Measurements from ENCODE around the gene EIF2B2. TPM values are rescaled to one million over a fixed set of nuclear protein-coding genes. Genes with fewer than 3 reads are reported as not detected.
A peak's percentile ranks its signal among the peaks of the same experiment; 100 is the strongest.

EIF2B2 gene
- total RNA-seq, 2 donors from 2014 or later, result 12.9 to 17.1 TPM

GRCh38 chr14:75018694-75019093, 16.0 kb downstream of the EIF2B2 start:
- Histone ChIP-seq H3K36me3 (replicated peaks in 1 of 2; ENCODE audit: insufficient read depth in 1 of 2, low read depth in 2 of 2) (peaks cover 0 to 14% of the 10 kb centered on the region in 2 donors), H3K9me3 (no peaks in the 10 kb centered on the region), H3K4me1 (peaks cover 19% of the 10 kb centered on the region), H3K27ac (peak overlapping the region; percentile 11 to 78 (median 61)), H3K4me3 (no peak overlapping the region), H3K27me3 (no peaks in the 10 kb centered on the region)
- DNase-seq (peak; percentile 45 to 77 (median 70)), ATAC-seq (peak; percentile 96)
- intact Hi-C loops (cut with DNase I), result no loop called here
- TF ChIP-seq CTCF (IDR thresholded peaks at IDR 0.05) (no peak), POLR2A (IDR thresholded peaks at IDR 0.05) (no peak)
- WGBS, 2 donors, result 17 to 23% methylated on average over 3 of the region's 3 CpGs

- Histone ChIP-seq H3K36me3 (replicated peaks in 1 of 2; ENCODE audit: insufficient read depth in 1 of 2, low read depth in 2 of 2) (peaks cover 0 to under 1% of the 10 kb centered on the region in 2 donors), H3K27ac (no peak overlapping the region), H3K4me3 (no peak overlapping the region), H3K9me3 (no peaks in the 10 kb centered on the region), H3K27me3 (no peaks in the 10 kb centered on the region), H3K4me1 (peaks cover 18% of the 10 kb centered on the region)
- DNase-seq (no peak), ATAC-seq (no peak)
- 65 to 72% methylated on average over 8 of the region's 8 CpGs for WGBS, 2 donors
- intact Hi-C loops (cut with DNase I), result no loop called here
- TF ChIP-seq CTCF (IDR thresholded peaks at IDR 0.05) (peak in 5 of 7 experiments; percentile 6 to 17 (median 11)), POLR2A (IDR thresholded peaks at IDR 0.05) (no peak)
These were observed 19.9 kb downstream of the EIF2B2 start for GRCh38 chr14:75022655-75023054.

- ATAC-seq (no peak), DNase-seq (no peak)
- Histone ChIP-seq H3K27ac (no peak overlapping the region), H3K4me3 (no peak overlapping the region), H3K9me3 (no peaks in the 10 kb centered on the region), H3K36me3 (replicated peaks in 1 of 2; ENCODE audit: insufficient read depth in 1 of 2, low read depth in 2 of 2) (no peaks in the 10 kb centered on the region), H3K27me3 (no peaks in the 10 kb centered on the region), H3K4me1 (peaks cover 13% of the 10 kb centered on the region)
- TF ChIP-seq CTCF (IDR thresholded peaks at IDR 0.05), result no peak
- no peak for TF ChIP-seq POLR2A (IDR thresholded peaks at IDR 0.05)
- whole genome bisulfite sequencing, 2 donors, result 91 to 100% methylated on average over 1 of the region's 1 CpG
- intact Hi-C loops (cut with DNase I), result no loop called here
These were observed 20.4 kb downstream of the EIF2B2 start for GRCh38 chr14:75023108-75023507.

GRCh38 chr14:75025082-75025481, 22.4 kb downstream of the EIF2B2 start:
- Histone ChIP-seq H3K36me3 (replicated peaks in 1 of 2; ENCODE audit: insufficient read depth in 1 of 2, low read depth in 2 of 2) (no peaks in the 10 kb centered on the region), H3K4me3 (no peak overlapping the region), H3K9me3 (no peaks in the 10 kb centered on the region), H3K27me3 (no peaks in the 10 kb centered on the region), H3K27ac (no peak overlapping the region), H3K4me1 (no peaks in the 10 kb centered on the region)
- WGBS, 2 donors, result 68 to 79% methylated on average over 4 of the region's 4 CpGs
- intact Hi-C loops (cut with DNase I), result no loop called here
- no peak for TF ChIP-seq CTCF (IDR thresholded peaks at IDR 0.05)
- no peak for TF ChIP-seq POLR2A (IDR thresholded peaks at IDR 0.05)
- ATAC-seq (no peak), DNase-seq (no peak)

GRCh38 chr14:75025876-75026275, 23.2 kb downstream of the EIF2B2 start:
- ATAC-seq, result no peak
- Histone ChIP-seq H3K9me3 (no peaks in the 10 kb centered on the region), H3K27me3 (no peaks in the 10 kb centered on the region), H3K4me3 (no peak overlapping the region), H3K27ac (no peak overlapping the region), H3K4me1 (no peaks in the 10 kb centered on the region), H3K36me3 (replicated peaks in 1 of 2; ENCODE audit: insufficient read depth in 1 of 2, low read depth in 2 of 2) (no peaks in the 10 kb centered on the region)
- DNase-seq, result no peak
- TF ChIP-seq CTCF (IDR thresholded peaks at IDR 0.05) (no peak), POLR2A (IDR thresholded peaks at IDR 0.05) (no peak)
- intact Hi-C loops (cut with DNase I), result no loop called here
- WGBS, 2 donors, result 89 to 90% methylated on average over 2 of the region's 2 CpGs

Data from body of pancreas (tissue), 4 donors.